Endothelial cell (in vitro differentiated cells): ENCODE data around the gene EEPD1. TPM values are rescaled to one million over a fixed set of nuclear protein-coding genes. Genes with fewer than 3 reads are reported as not detected.

ENCODE experiments used
- DNase-seq: peaks from one replicate; pipeline ENCODE4 v3.0.0; 2021; ENCODE audit warnings: low spot score
- H3K27ac Mint-ChIP-seq: one replicate; pipeline ENCODE4 v1.8.0; 2021; ENCODE audit warnings: mixed read lengths, inconsistent platforms; ENCODE audit not compliant: unreplicated experiment
- H3K27me3 Mint-ChIP-seq: one replicate; pipeline ENCODE4 v1.8.0; 2021; ENCODE audit warnings: mild to moderate bottlenecking, moderate library complexity, mixed read lengths, inconsistent platforms; ENCODE audit not compliant: unreplicated experiment
- H3K36me3 Mint-ChIP-seq: one replicate; pipeline ENCODE4 v1.8.0; 2021; ENCODE audit warnings: mild to moderate bottlenecking, low read depth, mixed read lengths, inconsistent platforms; ENCODE audit not compliant: unreplicated experiment
- H3K4me1 Mint-ChIP-seq: one replicate; pipeline ENCODE4 v1.8.0; 2021; ENCODE audit warnings: mild to moderate bottlenecking, mixed read lengths, inconsistent platforms; ENCODE audit not compliant: unreplicated experiment
- H3K4me3 Mint-ChIP-seq: one replicate; pipeline ENCODE4 v1.8.0; 2021; ENCODE audit warnings: mild to moderate bottlenecking, mixed read lengths, inconsistent platforms; ENCODE audit not compliant: unreplicated experiment
- H3K9me3 Mint-ChIP-seq: one replicate; pipeline ENCODE4 v1.8.0; 2021; ENCODE audit warnings: mixed read lengths, inconsistent platforms; ENCODE audit not compliant: unreplicated experiment
- CTCF ChIP-seq: fragments of 200-600 bp; sonication (generic); IDR thresholded peaks from one replicate; pipeline ENCODE4 v1.5.0; 2021; ENCODE audit warnings: antibody characterized with exemption; ENCODE audit not compliant: unreplicated experiment
- total RNA-seq: library from RNA; stranded (reverse); fragmentation: NEBNext Ultra II Directional; extraction: Animal tissue kit (Norgen Biotek cat#: 25700); gene quantifications from one replicate; pipeline ENCODE4 v1.2.1, GENCODE V29; 2021; ENCODE audit not compliant: unreplicated experiment

The EEPD1 gene
- total RNA-seq, 1 donor from 2014 or later, result 12.6 TPM

- peaks cover 13% of the 10 kb centered on the region for H3K36me3 Mint-ChIP-seq
- peak; percentile 96 for TF ChIP-seq CTCF
- peak overlapping the region; percentile 34 for H3K4me3 Mint-ChIP-seq
- H3K4me1 Mint-ChIP-seq, result peaks cover 45% of the 10 kb centered on the region
- H3K27me3 Mint-ChIP-seq, result peaks cover 8% of the 10 kb centered on the region
- no peaks in the 10 kb centered on the region for H3K9me3 Mint-ChIP-seq
- DNase-seq, result peak; percentile 87
- H3K27ac Mint-ChIP-seq, result peak overlapping the region; percentile 98
Observed at GRCh38 chr7:36291387-36292316, 138.6 kb downstream of the EEPD1 start.

- H3K9me3 Mint-ChIP-seq, result no peaks in the 10 kb centered on the region
- H3K4me1 Mint-ChIP-seq, result peaks cover 55% of the 10 kb centered on the region
- H3K27ac Mint-ChIP-seq, result no peak overlapping the region
- H3K27me3 Mint-ChIP-seq, result peaks cover 1% of the 10 kb centered on the region
- H3K4me3 Mint-ChIP-seq, result no peak overlapping the region
- DNase-seq, result no peak
- H3K36me3 Mint-ChIP-seq, result peaks cover 11% of the 10 kb centered on the region
- no peak for TF ChIP-seq CTCF
Observed at GRCh38 chr7:36295090-36295489, 142.0 kb downstream of the EEPD1 start.

GRCh38 chr7:36296284-36296683, 143.2 kb downstream of the EEPD1 start:
- H3K27me3 Mint-ChIP-seq, result peaks cover 1% of the 10 kb centered on the region
- DNase-seq, result no peak
- TF ChIP-seq CTCF, result no peak
- peaks cover 51% of the 10 kb centered on the region for H3K4me1 Mint-ChIP-seq
- H3K4me3 Mint-ChIP-seq, result no peak overlapping the region
- H3K9me3 Mint-ChIP-seq, result no peaks in the 10 kb centered on the region
- no peak overlapping the region for H3K27ac Mint-ChIP-seq
- peaks cover 13% of the 10 kb centered on the region for H3K36me3 Mint-ChIP-seq

- H3K4me3 Mint-ChIP-seq, result no peak overlapping the region
- H3K27ac Mint-ChIP-seq, result no peak overlapping the region
- H3K9me3 Mint-ChIP-seq, result no peaks in the 10 kb centered on the region
- peaks cover 46% of the 10 kb centered on the region for H3K4me1 Mint-ChIP-seq
- DNase-seq, result no peak
- no peak for TF ChIP-seq CTCF
- peaks cover 13% of the 10 kb centered on the region for H3K36me3 Mint-ChIP-seq
- peaks cover 1% of the 10 kb centered on the region for H3K27me3 Mint-ChIP-seq
Observed at GRCh38 chr7:36297364-36298009, 144.4 kb downstream of the EEPD1 start.

- H3K4me1 Mint-ChIP-seq, result peaks cover 45% of the 10 kb centered on the region
Observed at GRCh38 chr7:36298106-36298505, 145.1 kb downstream of the EEPD1 start.

More at GRCh38 chr7:36298106-36298505, 145.1 kb downstream of the EEPD1 start:
- H3K9me3 Mint-ChIP-seq, result no peaks in the 10 kb centered on the region
- peaks cover 13% of the 10 kb centered on the region for H3K36me3 Mint-ChIP-seq
- H3K4me3 Mint-ChIP-seq, result no peak overlapping the region
- DNase-seq, result no peak
- TF ChIP-seq CTCF, result no peak
- H3K27ac Mint-ChIP-seq, result peak overlapping the region; percentile 42
- H3K27me3 Mint-ChIP-seq, result peaks cover 1% of the 10 kb centered on the region
